ENCODE data around the gene IL18R1.

IL18R1 gene

GRCh38 chr2:102313025-102313424 lies 42.6 kb upstream of the IL18R1 start:
- Histone ChIP-seq H2AFZ (ENCODE audit: low read depth, low read length, severe bottlenecking) (no peak overlapping the region), H3K9me2 (replicated peaks; ENCODE audit: insufficient read depth, low read length) (no peaks in the 10 kb centered on the region), H3K27ac (ENCODE audit: low read depth, low read length) (no peak overlapping the region), H3K4me2 (ENCODE audit: low read depth, low read length, poor library complexity, severe bottlenecking) (no peak overlapping the region), H3K27me3 (ENCODE audit: low read length) (no peaks in the 10 kb centered on the region), H4K20me1 (ENCODE audit: low read depth, low read length) (no peaks in the 10 kb centered on the region), H3F3A (ENCODE audit: insufficient read depth) (no peaks in the 10 kb centered on the region), H3K9me3 (ENCODE audit: insufficient read depth, low read length) (no peaks in the 10 kb centered on the region), H3K79me2 (ENCODE audit: insufficient read depth, low read length) (no peaks in the 10 kb centered on the region), H3K36me3 (ENCODE audit: low read length) (no peaks in the 10 kb centered on the region), H3K4me3 (ENCODE audit: insufficient read depth, low read length, poor library complexity, severe bottlenecking) (no peak overlapping the region), H3K9ac (ENCODE audit: low read length) (no peak overlapping the region)
- TF ChIP-seq CTCF (IDR thresholded peaks at IDR 0.05; ENCODE audit: insufficient read depth, low read length, poor library complexity, severe bottlenecking) (no peak), EZH2phosphoT487 (conservative IDR thresholded peaks at IDR 0.05; ENCODE audit: low read length) (no peak)

- H3K9ac ChIP-seq (ENCODE audit: low read length): no peak overlapping the region
- H3K36me3 ChIP-seq (ENCODE audit: low read length): no peaks in the 10 kb centered on the region
- H4K20me1 ChIP-seq (ENCODE audit: low read depth, low read length): no peaks in the 10 kb centered on the region
- TF ChIP-seq EZH2phosphoT487 (conservative IDR thresholded peaks at IDR 0.05; ENCODE audit: low read length): no peak
- TF ChIP-seq CTCF (IDR thresholded peaks at IDR 0.05; ENCODE audit: insufficient read depth, low read length, poor library complexity, severe bottlenecking): no peak
- no peak overlapping the region for H3K4me3 ChIP-seq (ENCODE audit: insufficient read depth, low read length, poor library complexity, severe bottlenecking)
- H2AFZ ChIP-seq (ENCODE audit: low read depth, low read length, severe bottlenecking): no peak overlapping the region
- H3F3A ChIP-seq (ENCODE audit: insufficient read depth): no peaks in the 10 kb centered on the region
- no peak overlapping the region for H3K27ac ChIP-seq (ENCODE audit: low read depth, low read length)
- no peaks in the 10 kb centered on the region for H3K27me3 ChIP-seq (ENCODE audit: low read length)
- H3K9me3 ChIP-seq (ENCODE audit: insufficient read depth, low read length): no peaks in the 10 kb centered on the region
- H3K79me2 ChIP-seq (ENCODE audit: insufficient read depth, low read length): no peaks in the 10 kb centered on the region
- no peak overlapping the region for H3K4me2 ChIP-seq (ENCODE audit: low read depth, low read length, poor library complexity, severe bottlenecking)
- H3K9me2 ChIP-seq (replicated peaks; ENCODE audit: insufficient read depth, low read length): no peaks in the 10 kb centered on the region
These were observed 42.1 kb upstream of the IL18R1 start for GRCh38 chr2:102313471-102313870.

GRCh38 chr2:102313950-102314349 lies 41.6 kb upstream of the IL18R1 start:
- Histone ChIP-seq H2AFZ (ENCODE audit: low read depth, low read length, severe bottlenecking) (no peak overlapping the region), H3K27ac (ENCODE audit: low read depth, low read length) (no peak overlapping the region), H3K36me3 (ENCODE audit: low read length) (no peaks in the 10 kb centered on the region), H3K79me2 (ENCODE audit: insufficient read depth, low read length) (no peaks in the 10 kb centered on the region), H3K9ac (ENCODE audit: low read length) (no peak overlapping the region), H4K20me1 (ENCODE audit: low read depth, low read length) (no peaks in the 10 kb centered on the region), H3K9me3 (ENCODE audit: insufficient read depth, low read length) (no peaks in the 10 kb centered on the region), H3K4me3 (ENCODE audit: insufficient read depth, low read length, poor library complexity, severe bottlenecking) (no peak overlapping the region), H3K9me2 (replicated peaks; ENCODE audit: insufficient read depth, low read length) (no peaks in the 10 kb centered on the region), H3K27me3 (ENCODE audit: low read length) (no peaks in the 10 kb centered on the region), H3F3A (ENCODE audit: insufficient read depth) (no peaks in the 10 kb centered on the region), H3K4me2 (ENCODE audit: low read depth, low read length, poor library complexity, severe bottlenecking) (no peak overlapping the region)
- TF ChIP-seq EZH2phosphoT487 (conservative IDR thresholded peaks at IDR 0.05; ENCODE audit: low read length) (no peak), CTCF (IDR thresholded peaks at IDR 0.05; ENCODE audit: insufficient read depth, low read length, poor library complexity, severe bottlenecking) (no peak)
